T-cell (primary cell): ENCODE results near the gene RIN2. TPM values are rescaled to one million over a fixed set of nuclear protein-coding genes. Genes with fewer than 3 reads are reported as not detected.
"Not testable (repeated sequence)": the region's sequence is repeated elsewhere in the genome, so short reads cannot be mapped to it uniquely, and the experiment has no call there.

Experiments used
- ATAC-seq, 4 experiments: fragments of 200-7000 bp in 3 of 4; fragments of 150-1000 bp in 1 of 4; cut with Tn5 transposase; replicated peaks in 1 of 4; 1 replicate in 3 of 4; 2 replicates in 1 of 4; pipeline ENCODE4 v1.10.0; 2021; ENCODE audit warnings: moderate library complexity in 3 of 4, mild to moderate bottlenecking in 2 of 4, moderate number of reproducible peaks in 1 of 4
- CTCF ChIA-PET, 2 donors: fragments of 300-600 bp; sonication (Branson Sonifier 250); formaldehyde crosslinking; loops; one replicate each; lab custom pipeline; 2022; ENCODE audit warnings: antibody characterized with exemption in 2 of 2; lab: Charles Lee
- POLR2A ChIA-PET, 2 donors: fragments of 300-600 bp; sonication (Branson Sonifier 250); formaldehyde crosslinking; loops; one replicate each; lab custom pipeline; 2022; ENCODE audit warnings: antibody characterized with exemption in 2 of 2; lab: Charles Lee
- DNase-seq, 35 experiments: peaks; one replicate each; pipeline versions ENCODE4 v3.0.0 to v3.0.0-alpha.2; 2013 to 2023
- H3K27ac ChIP-seq: one replicate; pipeline ENCODE4 v1.5.1; 2013; ENCODE audit warnings: low read length
- H3K27me3 ChIP-seq, 2 experiments: replicated peaks in 1 of 2; 1 replicate in 1 of 2; 2 replicates in 1 of 2; pipeline versions ENCODE4 v1.6.1 to v1.7.0; 2013; ENCODE audit warnings: low read length in 1 of 2, mixed read lengths in 1 of 2; ENCODE audit not compliant: control insufficient read depth in 2 of 2, insufficient read depth in 2 of 2; ENCODE audit errors: extremely low read depth in 1 of 2
- H3K36me3 ChIP-seq, 2 donors: 1 replicate in 1 of 2; 2 replicates in 1 of 2; pipeline versions ENCODE4 v1.6.1 to v1.7.0; 2013; ENCODE audit warnings: low read length in 1 of 2; ENCODE audit not compliant: control insufficient read depth in 2 of 2, insufficient read depth in 1 of 2; ENCODE audit errors: extremely low read depth in 1 of 2
- H3K4me1 ChIP-seq, 2 experiments: 1 replicate in 1 of 2; 2 replicates in 1 of 2; pipeline versions ENCODE4 v1.6.1 to v1.7.0; 2013; ENCODE audit warnings: low read length in 2 of 2, mixed read lengths in 1 of 2; ENCODE audit not compliant: insufficient read depth in 2 of 2, control insufficient read depth in 1 of 2; ENCODE audit errors: extremely low read depth in 1 of 2
- H3K4me3 ChIP-seq, 2 donors: 1 replicate in 1 of 2; 2 replicates in 1 of 2; pipeline versions ENCODE4 v1.5.1 to v1.7.0; 2013; ENCODE audit warnings: mild to moderate bottlenecking in 2 of 2, low read length in 1 of 2, moderate library complexity in 1 of 2; ENCODE audit not compliant: control insufficient read depth in 1 of 2; ENCODE audit errors: extremely low read depth in 1 of 2
- H3K9me3 ChIP-seq: 2 replicates; pipeline ENCODE4 v1.7.0; 2013
- H3K27ac Mint-ChIP-seq, 2 donors: one replicate each; pipeline ENCODE4 v1.8.0; 2020 to 2021; ENCODE audit warnings: mild to moderate bottlenecking in 2 of 2, mixed read lengths in 2 of 2
- H3K27me3 Mint-ChIP-seq, 2 donors: one replicate each; pipeline ENCODE4 v1.8.0; 2021 to 2022; ENCODE audit warnings: mixed read lengths in 2 of 2
- H3K36me3 Mint-ChIP-seq: one replicate; pipeline ENCODE4 v1.8.0; 2021; ENCODE audit warnings: mixed read lengths
- H3K4me1 Mint-ChIP-seq, 3 donors: one replicate each; pipeline ENCODE4 v1.8.0; 2020 to 2022; ENCODE audit warnings: mixed read lengths in 3 of 3, mild to moderate bottlenecking in 1 of 3
- H3K4me3 Mint-ChIP-seq, 3 donors: one replicate each; pipeline ENCODE4 v1.8.0; 2020 to 2022; ENCODE audit warnings: mild to moderate bottlenecking in 3 of 3, mixed read lengths in 3 of 3, moderate library complexity in 3 of 3
- H3K9me3 Mint-ChIP-seq, 3 donors: one replicate each; pipeline ENCODE4 v1.8.0; 2020 to 2022; ENCODE audit warnings: mixed read lengths in 3 of 3
- WGBS: methylation state at CpG from one replicate; pipeline ENCODE4 v1.1.5; 2013; ENCODE audit warnings: missing lambda C conversion rate; ENCODE audit not compliant: insufficient coverage; 5-methylcytosine and 5-hydroxymethylcytosine counted together
- total RNA-seq, 35 experiments: library from RNA in 6 of 35; stranded (reverse) in 6 of 35; fragments of 120-200 nt in 1 of 35; gene quantifications; one replicate each; pipeline versions ENCODE4 v1.2.1 to v1.2.4 and lab custom pipeline; 2013 to 2026

RIN2 gene
- total RNA-seq, 5 donors from 2014 or later (not counting 1 experiment from before 2014, with no cell fraction given), result 0.20 to 0.89 (median 0.26) TPM; not detected in 2

- DNase-seq, result no peak
- ChIA-PET CTCF (no interaction called here), POLR2A (no interaction called here)
- H3K27me3 ChIP-seq, result peaks cover 0 to 2% of the 10 kb centered on the region in 2 experiments
- WGBS, result 89% methylated on average over 1 of the region's 4 CpGs
- Mint-ChIP-seq H3K4me1 (no peaks in the 10 kb centered on the region), H3K4me3 (no peak overlapping the region), H3K27me3 (peaks cover 0 to 1% of the 10 kb centered on the region in 2 donors), H3K9me3 (no peaks in the 10 kb centered on the region), H3K27ac (no peak overlapping the region), H3K36me3 (no peaks in the 10 kb centered on the region)
- no peaks in the 10 kb centered on the region for H3K4me1 ChIP-seq
- H3K27ac ChIP-seq, result no peak overlapping the region
- H3K4me3 ChIP-seq, result no peak overlapping the region
- H3K9me3 ChIP-seq, result no peaks in the 10 kb centered on the region
- no peak for ATAC-seq
- no peaks in the 10 kb centered on the region for H3K36me3 ChIP-seq
These were observed 44.6 kb downstream of the RIN2 start for GRCh38 chr20:19802492-19803158.

GRCh38 chr20:19806276-19806675, 48.2 kb downstream of the RIN2 start:
- H3K27ac ChIP-seq, H3K9me3 Mint-ChIP-seq, CTCF ChIA-PET, H3K4me1 ChIP-seq, DNase-seq, H3K9me3 ChIP-seq, POLR2A ChIA-PET, H3K27ac Mint-ChIP-seq, H3K36me3 ChIP-seq, ATAC-seq, H3K36me3 Mint-ChIP-seq, H3K4me1 Mint-ChIP-seq, H3K4me3 ChIP-seq, H3K27me3 Mint-ChIP-seq, H3K27me3 ChIP-seq, H3K4me3 Mint-ChIP-seq: not testable (repeated sequence)
- WGBS, result 75% methylated on average over 5 of the region's 7 CpGs

- Mint-ChIP-seq H3K36me3 (no peaks in the 10 kb centered on the region), H3K27me3 (peaks cover 5 to 6% of the 10 kb centered on the region in 2 donors), H3K27ac (no peak overlapping the region), H3K9me3 (no peaks in the 10 kb centered on the region), H3K4me3 (no peak overlapping the region), H3K4me1 (no peaks in the 10 kb centered on the region)
- ChIA-PET CTCF (no interaction called here), POLR2A (no interaction called here)
- WGBS, result 75% methylated on average over 2 of the region's 4 CpGs
- Histone ChIP-seq H3K36me3 (no peaks in the 10 kb centered on the region), H3K27ac (no peak overlapping the region), H3K4me3 (no peak overlapping the region), H3K9me3 (no peaks in the 10 kb centered on the region), H3K27me3 (peaks cover 0 to 5% of the 10 kb centered on the region in 2 experiments), H3K4me1 (no peaks in the 10 kb centered on the region)
- ATAC-seq (no peak), DNase-seq (no peak)
These were observed 48.7 kb downstream of the RIN2 start for GRCh38 chr20:19806806-19807190.

GRCh38 chr20:19807191-19807945, 49.3 kb downstream of the RIN2 start:
- Mint-ChIP-seq H3K36me3 (no peaks in the 10 kb centered on the region), H3K4me1 (no peaks in the 10 kb centered on the region), H3K4me3 (no peak overlapping the region), H3K27me3 (peaks cover 5 to 6% of the 10 kb centered on the region in 2 donors), H3K27ac (no peak overlapping the region), H3K9me3 (no peaks in the 10 kb centered on the region)
- Histone ChIP-seq H3K36me3 (no peaks in the 10 kb centered on the region), H3K4me1 (no peaks in the 10 kb centered on the region), H3K9me3 (no peaks in the 10 kb centered on the region), H3K27me3 (peaks cover 0 to 3% of the 10 kb centered on the region in 2 experiments), H3K4me3 (no peak overlapping the region), H3K27ac (no peak overlapping the region)
- ATAC-seq (no peak), DNase-seq (no peak)
- ChIA-PET POLR2A (no interaction called here), CTCF (no interaction called here)
